NCI-H1105 treated with DMSO at 0.1 percent for 48 hours (cell line): ENCODE data around the gene UBR2.
"Not testable (repeated sequence)": the region's sequence is repeated elsewhere in the genome, so short reads cannot be mapped to it uniquely, and the experiment has no call there.

Experiments
- DNase-seq: peaks from one replicate; lab custom pipeline; 2025; lab: John Stamatoyannopoulos, UW

UBR2 gene

GRCh38 chr6:42555477-42556457 is 8.1 kb upstream of the UBR2 start:
- DNase-seq = no peak

GRCh38 chr6:42556462-42556861 is 7.4 kb upstream of the UBR2 start:
- DNase-seq = no peak

- DNase-seq = not testable (repeated sequence)
These were observed 4.6 kb upstream of the UBR2 start for GRCh38 chr6:42559276-42559675.

GRCh38 chr6:42561986-42562385 is 1.8 kb upstream of the UBR2 start:
- DNase-seq = no peak

- no peak for DNase-seq
These were observed 932 bp upstream of the UBR2 start for GRCh38 chr6:42562788-42563405.

GRCh38 chr6:42564506-42564825 is 637 bp downstream of the UBR2 start:
- DNase-seq = peak; percentile 29

GRCh38 chr6:42565823-42566613 is 2.2 kb downstream of the UBR2 start:
- DNase-seq = no peak

GRCh38 chr6:42566614-42567208 is 2.9 kb downstream of the UBR2 start:
- no peak for DNase-seq

GRCh38 chr6:42567237-42567636 is 3.4 kb downstream of the UBR2 start:
- DNase-seq = not testable (repeated sequence)

GRCh38 chr6:42569102-42570028 is 5.5 kb downstream of the UBR2 start:
- DNase-seq = no peak

GRCh38 chr6:42571611-42572342 is 7.9 kb downstream of the UBR2 start:
- DNase-seq = no peak

GRCh38 chr6:42572523-42572922 is 8.7 kb downstream of the UBR2 start:
- no peak for DNase-seq

- not testable (repeated sequence) for DNase-seq
These were observed 12.7 kb downstream of the UBR2 start for GRCh38 chr6:42576538-42576937.

- no peak for DNase-seq
These were observed 34.5 kb downstream of the UBR2 start for GRCh38 chr6:42598300-42598699.

GRCh38 chr6:42599558-42599957 is 35.7 kb downstream of the UBR2 start:
- no peak for DNase-seq

GRCh38 chr6:42604150-42604549 is 40.3 kb downstream of the UBR2 start:
- DNase-seq = no peak

GRCh38 chr6:42604699-42605098 is 40.9 kb downstream of the UBR2 start:
- not testable (repeated sequence) for DNase-seq

- DNase-seq = no peak
These were observed 46.6 kb downstream of the UBR2 start for GRCh38 chr6:42610416-42610815.

GRCh38 chr6:42615518-42615917 is 51.7 kb downstream of the UBR2 start:
- DNase-seq = no peak

- DNase-seq = no peak
These were observed 52.9 kb downstream of the UBR2 start for GRCh38 chr6:42616716-42617115.
